Activated CD4-positive, alpha-beta memory T cell treated with anti-CD3 and anti-CD28 coated beads for 36 hours (primary cell): Measurements from ENCODE around the gene ACTR3. TPM values are rescaled to one million over a fixed set of nuclear protein-coding genes. Genes with fewer than 3 reads are reported as not detected.

ENCODE experiments used
- CTCF ChIA-PET: fragments of 350-600 bp; sonication (Branson Sonifier 250); formaldehyde crosslinking; loops from one replicate; lab custom pipeline; 2021; ENCODE audit warnings: antibody characterized with exemption, inconsistent platforms; lab: Charles Lee
- POLR2A ChIA-PET: fragments of 350-600 bp; sonication (Branson Sonifier 250); formaldehyde crosslinking; loops from one replicate; lab custom pipeline; 2021; ENCODE audit warnings: antibody characterized with exemption; lab: Charles Lee
- DNase-seq: peaks from one replicate; pipeline ENCODE4 v3.0.0-alpha.2; 2020
- H3K27ac Mint-ChIP-seq: one replicate; pipeline ENCODE4 v1.8.0; 2021; ENCODE audit warnings: mixed read lengths
- H3K27me3 Mint-ChIP-seq: one replicate; pipeline ENCODE4 v1.8.0; 2021; ENCODE audit warnings: mixed read lengths
- H3K36me3 Mint-ChIP-seq: one replicate; pipeline ENCODE4 v1.8.0; 2021; ENCODE audit warnings: mixed read lengths
- H3K4me1 Mint-ChIP-seq: one replicate; pipeline ENCODE4 v1.8.0; 2021; ENCODE audit warnings: low read depth, mixed read lengths
- H3K4me3 Mint-ChIP-seq: one replicate; pipeline ENCODE4 v1.8.0; 2021; ENCODE audit warnings: mild to moderate bottlenecking, mixed read lengths
- H3K9me3 Mint-ChIP-seq: one replicate; pipeline ENCODE4 v1.8.0; 2021; ENCODE audit warnings: mixed read lengths
- intact Hi-C: fragments of 100-400 bp; cut with micrococcal nuclease; formaldehyde crosslinking; loops from one replicate; pipeline ENCODE4 v1.15.1; 2023
- total RNA-seq, 2 experiments: library from RNA; stranded (reverse); gene quantifications; one replicate each; pipeline ENCODE4 v1.2.3, GENCODE V29; 2021

Gene ACTR3
- total RNA-seq, 2 experiments from 2014 or later, result 653 to 668 TPM

DNA sequence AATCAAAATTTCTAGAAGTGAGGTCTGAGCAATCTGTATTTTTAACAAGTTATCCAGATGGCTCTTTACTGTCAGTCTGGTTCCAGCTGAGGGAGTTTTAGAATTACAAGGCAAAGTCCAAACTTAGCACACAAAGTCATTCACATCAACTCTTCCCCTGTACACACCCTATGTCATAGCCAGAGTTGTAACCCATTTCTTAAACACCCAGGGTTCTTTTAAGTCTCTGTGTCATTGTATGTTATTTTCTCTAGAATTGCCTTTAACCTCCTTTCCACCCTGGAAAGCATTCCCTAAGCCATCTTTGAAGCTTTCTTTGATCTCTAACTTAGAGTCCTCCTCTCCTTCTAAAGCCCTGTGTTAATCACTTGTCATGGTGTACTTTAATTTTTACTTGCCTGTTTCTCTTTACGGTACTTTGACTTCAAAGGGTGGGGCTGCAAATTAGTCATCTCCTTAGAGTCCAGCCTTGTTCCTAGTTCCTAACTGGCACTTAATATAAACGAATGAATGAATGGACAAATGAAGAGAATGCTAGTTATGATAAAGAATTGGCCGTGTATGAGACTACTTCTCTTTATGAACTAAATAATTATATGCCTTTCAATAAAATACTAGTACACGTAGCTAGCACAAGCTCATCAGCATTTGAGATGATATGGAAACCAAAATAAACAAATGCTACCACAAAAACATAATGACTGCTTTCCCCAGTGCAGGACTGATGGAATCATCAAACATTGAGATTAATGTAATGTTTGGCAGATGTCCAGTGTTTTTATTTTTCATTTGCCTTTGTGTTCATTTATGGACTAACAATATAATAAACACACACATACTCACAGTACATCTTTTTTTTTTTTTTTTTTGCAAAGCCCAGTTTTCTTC is 11.9 kb upstream of the ACTR3 start:
- Mint-ChIP-seq H3K27me3 (no peaks in the 10 kb centered on the region), H3K9me3 (no peaks in the 10 kb centered on the region), H3K4me1 (peaks cover 38% of the 10 kb centered on the region), H3K27ac (peak overlapping the region; percentile 84), H3K4me3 (peak overlapping the region; percentile 30), H3K36me3 (peaks cover 17% of the 10 kb centered on the region)
- intact Hi-C loops, result no loop called here
- DNase-seq, result no peak
- POLR2A ChIA-PET, result interaction anchor here (1.5 to 4.6 kb wide), 4 partner anchors 10 to 121 kb away, joined by 3 to 55 read pairs (median 8); partner anchors contain the start of genes ACTR3 and SLC35F5
- CTCF ChIA-PET, result interaction anchor here (1.1 to 4.2 kb wide), 5 partner anchors 11 to 274 kb away, joined by 3 to 28 read pairs (median 4); partner anchors contain the start of gene ACTR3

- no peak for DNase-seq
- Mint-ChIP-seq H3K9me3 (no peaks in the 10 kb centered on the region), H3K27ac (no peak overlapping the region), H3K4me3 (no peak overlapping the region), H3K27me3 (no peaks in the 10 kb centered on the region), H3K4me1 (peaks cover 38% of the 10 kb centered on the region), H3K36me3 (peaks cover 17% of the 10 kb centered on the region)
- CTCF ChIA-PET, result interaction anchor here (1.1 to 4.2 kb wide), 3 partner anchors 10 to 87 kb away, joined by 3 to 28 read pairs (median 4); partner anchors contain the start of gene ACTR3
- intact Hi-C loops, result no loop called here
- POLR2A ChIA-PET, result interaction anchor here (1.5 to 4.6 kb wide), 2 partner anchors 9 to 16 kb away, joined by 3 to 55 read pairs; partner anchors contain the start of gene ACTR3
Measured at GRCh38 chr2:113878743-113879142, 11.1 kb upstream of the ACTR3 start.

- intact Hi-C loops, result no loop called here
- no peak for DNase-seq
- H3K36me3 Mint-ChIP-seq, result peaks cover 17% of the 10 kb centered on the region
- POLR2A ChIA-PET, result interaction anchor here (4.6 kb wide), 1 partner anchor 8 kb away, joined by 55 read pairs; the partner anchor contains the start of gene ACTR3
- CTCF ChIA-PET, result interaction anchor here (1.0 to 4.2 kb wide), 3 partner anchors 10 to 86 kb away, joined by 3 to 28 read pairs (median 3); partner anchors contain the start of gene ACTR3
- H3K4me3 Mint-ChIP-seq, result no peak overlapping the region
- no peaks in the 10 kb centered on the region for H3K9me3 Mint-ChIP-seq
- H3K27me3 Mint-ChIP-seq, result no peaks in the 10 kb centered on the region
- H3K4me1 Mint-ChIP-seq, result peaks cover 35% of the 10 kb centered on the region
- H3K27ac Mint-ChIP-seq, result no peak overlapping the region
Measured at GRCh38 chr2:113879457-113879856, 10.4 kb upstream of the ACTR3 start.

DNA sequence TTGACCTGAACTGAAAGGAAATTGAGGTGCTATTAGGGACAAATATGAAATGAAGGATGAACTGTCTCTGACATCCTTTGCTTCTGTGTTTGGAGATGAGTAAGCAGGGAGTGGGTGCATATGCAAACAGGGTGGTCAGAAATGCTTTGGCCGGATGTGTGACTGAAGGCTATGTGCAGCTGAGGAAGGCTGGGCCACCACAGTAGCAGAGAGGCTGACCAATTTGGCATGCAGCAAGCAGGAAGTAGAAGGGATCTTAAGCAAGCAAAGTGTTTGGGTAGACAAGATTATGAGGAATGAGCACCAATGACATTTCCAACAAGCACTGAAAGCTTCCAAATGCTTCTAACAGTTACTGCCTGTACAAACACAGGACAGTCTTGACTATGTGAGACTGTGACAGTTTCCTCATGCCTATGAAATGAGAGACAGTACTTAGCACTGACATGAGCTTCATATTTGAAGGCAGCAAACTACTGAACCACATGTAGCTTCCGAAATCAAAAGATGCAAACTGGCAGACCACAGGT is 3.3 kb upstream of the ACTR3 start:
- peaks cover 43% of the 10 kb centered on the region for H3K4me1 Mint-ChIP-seq

GRCh38 chr2:113887009-113887792 is 2.7 kb upstream of the ACTR3 start:
- ChIA-PET POLR2A (interaction anchor here (0.6 to 6.5 kb wide), 6 partner anchors 10 to 131 kb away, joined by 3 to 55 read pairs (median 6); partner anchors contain the start of gene SLC35F5), CTCF (interaction anchor here (0.7 to 3.7 kb wide), 3 partner anchors 10 to 38 kb away, joined by 3 to 28 read pairs (median 4); no protein-coding TSS in a partner anchor)
- Mint-ChIP-seq H3K27me3 (no peaks in the 10 kb centered on the region), H3K36me3 (peaks cover 29% of the 10 kb centered on the region), H3K9me3 (no peaks in the 10 kb centered on the region), H3K4me1 (peaks cover 48% of the 10 kb centered on the region), H3K4me3 (peak overlapping the region; percentile 48), H3K27ac (peak overlapping the region; percentile 90)
- intact Hi-C loops, result no loop called here
- peak; percentile 52 for DNase-seq

More for the DNA sequence above, 3.3 kb upstream of the ACTR3 start:
- Mint-ChIP-seq H3K27ac (peak overlapping the region; percentile 90), H3K4me3 (peak overlapping the region; percentile 48), H3K27me3 (no peaks in the 10 kb centered on the region), H3K9me3 (no peaks in the 10 kb centered on the region), H3K36me3 (peaks cover 30% of the 10 kb centered on the region)
- CTCF ChIA-PET, result interaction anchor here (0.7 to 0.9 kb wide), 2 partner anchors 10 to 37 kb away, joined by 3 to 4 read pairs; no protein-coding TSS in a partner anchor
- POLR2A ChIA-PET, result interaction anchor here (0.6 to 6.5 kb wide), 5 partner anchors 9 to 130 kb away, joined by 3 to 55 read pairs (median 5); partner anchors contain the start of gene SLC35F5
- DNase-seq, result peak; percentile 84
- intact Hi-C loops, result loop anchor here (1.0 kb wide), 2 partner anchors 37 to 94 kb away; no protein-coding TSS in a partner anchor

- intact Hi-C loops, result loop anchor here (1.0 kb wide), 1 partner anchor 13 kb away; no protein-coding TSS in a partner anchor
- H3K27ac Mint-ChIP-seq, result peak overlapping the region; percentile 94
- no peaks in the 10 kb centered on the region for H3K9me3 Mint-ChIP-seq
- ChIA-PET POLR2A (interaction anchor here (1.1 to 6.5 kb wide), 4 partner anchors 11 to 133 kb away, joined by 3 to 55 read pairs (median 12); partner anchors contain the start of gene SLC35F5), CTCF (interaction anchor here (0.9 to 3.7 kb wide), 2 partner anchors 11 to 90 kb away, joined by 3 to 28 read pairs; no protein-coding TSS in a partner anchor)
- no peak for DNase-seq
- peaks cover 38% of the 10 kb centered on the region for H3K36me3 Mint-ChIP-seq
- H3K4me1 Mint-ChIP-seq, result peaks cover 64% of the 10 kb centered on the region
- H3K4me3 Mint-ChIP-seq, result peak overlapping the region; percentile 89
- H3K27me3 Mint-ChIP-seq, result no peaks in the 10 kb centered on the region
Measured at GRCh38 chr2:113888641-113889470, 1.0 kb upstream of the ACTR3 start.

- H3K36me3 Mint-ChIP-seq, result peaks cover 49% of the 10 kb centered on the region
Measured at GRCh38 chr2:113890253-113891235, 655 bp downstream of the ACTR3 start.

DNA sequence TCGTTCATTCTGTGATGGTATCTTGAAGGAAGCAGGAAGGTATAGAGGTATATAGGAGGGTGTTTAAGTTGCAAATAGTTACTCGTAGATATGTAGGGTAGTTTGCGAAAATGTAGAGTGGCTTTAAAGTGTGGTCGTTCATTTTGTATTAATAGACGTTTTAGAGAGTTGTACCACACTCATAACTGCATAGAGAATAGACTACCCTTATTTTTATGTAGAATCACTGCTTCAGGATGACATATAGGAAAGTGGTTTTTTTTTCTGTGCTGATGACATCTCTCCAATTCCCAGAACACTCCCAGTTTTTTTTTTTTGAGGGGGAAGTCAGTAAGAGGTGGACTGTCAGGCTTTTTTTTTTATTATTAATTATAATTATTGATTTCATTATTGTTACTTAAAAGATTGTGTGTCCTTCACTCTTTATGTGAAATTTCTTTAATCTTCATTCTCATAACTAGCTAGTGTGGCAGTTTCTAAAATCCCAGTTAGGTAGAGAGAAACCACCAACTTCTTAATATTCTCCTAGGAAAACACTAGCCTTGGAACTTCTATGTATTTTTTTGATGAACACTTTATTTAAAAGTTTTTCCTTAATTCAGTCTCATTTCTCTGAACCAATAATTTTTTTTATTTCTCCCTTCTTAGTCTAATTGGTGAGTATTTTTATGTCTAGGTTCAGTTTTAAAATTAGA is 1.5 kb downstream of the ACTR3 start:
- Mint-ChIP-seq H3K4me1 (peaks cover 72% of the 10 kb centered on the region), H3K4me3 (peak overlapping the region; percentile 89), H3K9me3 (no peaks in the 10 kb centered on the region), H3K27ac (peak overlapping the region; percentile 94), H3K27me3 (no peaks in the 10 kb centered on the region), H3K36me3 (peaks cover 53% of the 10 kb centered on the region)
- ChIA-PET POLR2A (interaction anchor here (0.6 to 1.4 kb wide), 2 partner anchors 10 to 155 kb away, joined by 3 read pairs; no protein-coding TSS in a partner anchor), CTCF (no interaction called here)
- DNase-seq, result no peak
- intact Hi-C loops, result loop anchor here (1.0 to 2.0 kb wide), 2 partner anchors 31 to 135 kb away; partner anchors contain the start of gene SLC35F5

More at GRCh38 chr2:113890253-113891235, 655 bp downstream of the ACTR3 start:
- Mint-ChIP-seq H3K9me3 (no peaks in the 10 kb centered on the region), H3K27me3 (no peaks in the 10 kb centered on the region), H3K4me3 (peak overlapping the region; percentile 89), H3K4me1 (peaks cover 70% of the 10 kb centered on the region), H3K27ac (peak overlapping the region; percentile 94)
- CTCF ChIA-PET, result interaction anchor here (0.6 to 3.7 kb wide), 3 partner anchors 13 to 134 kb away, joined by 3 to 28 read pairs (median 4); partner anchors contain the start of gene SLC35F5
- POLR2A ChIA-PET, result interaction anchor here (0.6 to 6.5 kb wide), 5 partner anchors 13 to 154 kb away, joined by 3 to 55 read pairs (median 3); partner anchors contain the start of gene SLC35F5
- intact Hi-C loops, result loop anchor here (1.0 to 2.0 kb wide), 3 partner anchors 32 to 197 kb away; partner anchors contain the start of gene SLC35F5
- DNase-seq, result peak; percentile 88
